ENCODE measurements around the gene BABAM2.
"Not testable (repeated sequence)": the region's sequence is repeated elsewhere in the genome, so short reads cannot be mapped to it uniquely, and the experiment has no call there.

Gene BABAM2

GRCh38 chr2:28358668-28359201 is 468.2 kb downstream of the BABAM2 start:
- no peak for DNase-seq (ENCODE audit: low read depth in 2 of 2)

GRCh38 chr2:28359222-28360057 is 468.9 kb downstream of the BABAM2 start:
- DNase-seq (ENCODE audit: low read depth in 2 of 2): peak; percentile 25 to 32

GRCh38 chr2:28360058-28360717 is 469.7 kb downstream of the BABAM2 start:
- no peak for DNase-seq (ENCODE audit: low read depth in 2 of 2)

GRCh38 chr2:28360718-28361293 is 470.3 kb downstream of the BABAM2 start:
- DNase-seq (ENCODE audit: low read depth in 2 of 2): no peak

- DNase-seq (ENCODE audit: low read depth in 2 of 2): no peak
These were observed 471.6 kb downstream of the BABAM2 start for GRCh38 chr2:28361991-28362710.

GRCh38 chr2:28362991-28363521 is 472.5 kb downstream of the BABAM2 start:
- no peak for DNase-seq (ENCODE audit: low read depth in 2 of 2)

- no peak for DNase-seq (ENCODE audit: low read depth in 2 of 2)
These were observed 473.3 kb downstream of the BABAM2 start for GRCh38 chr2:28363686-28364280.

GRCh38 chr2:28364610-28365009 is 474.1 kb downstream of the BABAM2 start:
- no peak for DNase-seq (ENCODE audit: low read depth in 2 of 2)

- no peak for DNase-seq (ENCODE audit: low read depth in 2 of 2)
These were observed 474.6 kb downstream of the BABAM2 start for GRCh38 chr2:28365158-28365557.

- DNase-seq (ENCODE audit: low read depth in 2 of 2): no peak
These were observed 475.6 kb downstream of the BABAM2 start for GRCh38 chr2:28366149-28366495.

- peak in 1 of 2 donors; percentile 15 for DNase-seq (ENCODE audit: low read depth in 2 of 2)
These were observed 476.2 kb downstream of the BABAM2 start for GRCh38 chr2:28366496-28367282.

- no peak for DNase-seq (ENCODE audit: low read depth in 2 of 2)
These were observed 477.3 kb downstream of the BABAM2 start for GRCh38 chr2:28367667-28368356.

GRCh38 chr2:28368357-28368798 is 477.8 kb downstream of the BABAM2 start:
- no peak for DNase-seq (ENCODE audit: low read depth in 2 of 2)

GRCh38 chr2:28369358-28369757 is 478.8 kb downstream of the BABAM2 start:
- DNase-seq (ENCODE audit: low read depth in 2 of 2): no peak

GRCh38 chr2:28370354-28370753 is 479.8 kb downstream of the BABAM2 start:
- no peak for DNase-seq (ENCODE audit: low read depth in 2 of 2)

GRCh38 chr2:28371728-28372127 is 481.2 kb downstream of the BABAM2 start:
- not testable (repeated sequence) for DNase-seq (ENCODE audit: low read depth in 2 of 2)

GRCh38 chr2:28373854-28374253 is 483.3 kb downstream of the BABAM2 start:
- DNase-seq (ENCODE audit: low read depth in 2 of 2): no peak

GRCh38 chr2:28374331-28374730 is 483.8 kb downstream of the BABAM2 start:
- no peak for DNase-seq (ENCODE audit: low read depth in 2 of 2)

- no peak for DNase-seq (ENCODE audit: low read depth in 2 of 2)
These were observed 484.7 kb downstream of the BABAM2 start for GRCh38 chr2:28375236-28375635.

Data from stimulated activated CD4-positive, alpha-beta T cell treated with anti-CD3 and anti-CD28 coated beads, Interleukin-1b, Interleukin-23, amount 100 ng/mL, for 1 hour (primary cell).